Measurements from ENCODE around the gene THSD4. TPM values are rescaled to one million over a fixed set of nuclear protein-coding genes. Genes with fewer than 3 reads are reported as not detected.
A peak's percentile ranks its signal among the peaks of the same experiment; 100 is the strongest.

The THSD4 gene
- total and polyA plus RNA-seq, 2 of the 8 experiments (the other 6 are each of a cell fraction or from before 2014, with no cell fraction given) = 2.5 to 6.2 TPM

DNA sequence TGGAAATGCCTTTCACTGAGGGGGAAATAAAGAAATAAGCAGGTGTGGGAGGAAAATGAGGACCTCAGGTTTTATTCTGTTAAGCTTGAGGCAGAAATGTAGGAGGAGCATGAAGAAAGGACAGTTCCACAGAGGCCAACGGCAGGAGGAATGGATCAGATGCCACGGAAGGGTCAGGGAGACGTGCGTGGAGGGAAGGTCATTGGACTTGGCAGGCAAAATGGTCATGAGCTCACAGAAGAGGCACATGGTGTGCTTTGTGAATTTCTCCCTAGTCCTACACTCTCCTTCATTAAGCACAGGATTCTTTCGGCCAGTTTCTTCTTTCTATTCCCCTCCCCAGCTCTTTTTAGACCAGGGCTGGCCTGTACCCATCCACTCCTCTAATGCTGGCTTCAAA lies 32.5 kb upstream of the THSD4 start:
- no peak overlapping the region for H3K9ac ChIP-seq (replicated peaks in 1 of 4; ENCODE audit: extremely low read depth in 1 of 4, low read depth in 3 of 4, low read length in 3 of 4)
- no peak for DNase-seq (ENCODE audit: low read depth in 1 of 2, low spot score in 2 of 2)
- H3K23me2 ChIP-seq (ENCODE audit: low read depth, low read length) = no peaks in the 10 kb centered on the region
- H3K4me1 ChIP-seq (replicated peaks in 1 of 4; ENCODE audit: control insufficient read depth in 3 of 4, insufficient read depth in 4 of 4, low read length in 3 of 4) = peaks cover 5 to 15% (median 7%) of the 10 kb centered on the region in 4 experiments; a peak in 4 of 7 replicates
- H3K79me1 ChIP-seq (ENCODE audit: low read depth, low read length) = no peaks in the 10 kb centered on the region; the same call in 1 of the 2 replicates
- no peak overlapping the region for H3K4me3 ChIP-seq (ENCODE audit: extremely low read depth in 1 of 4, insufficient read depth in 2 of 4, low read depth in 3 of 4, low read length in 4 of 4)
- H3K4me2 ChIP-seq (ENCODE audit: insufficient read depth in 1 of 2, low read depth in 2 of 2, low read length in 2 of 2) = no peak overlapping the region
- WGBS, 2 experiments (ENCODE audit: extremely low coverage in 1 of 2, insufficient coverage in 1 of 2, insufficient read length in 1 of 2, insufficient replicate concordance in 2 of 2, low coverage in 1 of 2, low lambda C conversion rate in 2 of 2, missing lambda C conversion rate in 1 of 2) = 84% methylated on average over 5 of the region's 5 CpGs; no CpG with 5 or more reads in 1 of the 2 experiments
- no peaks in the 10 kb centered on the region for H3K36me3 ChIP-seq (ENCODE audit: control insufficient read depth in 2 of 4, insufficient read depth in 4 of 4, low read length in 3 of 4)
- no peak overlapping the region for H3K56ac ChIP-seq (replicated peaks; ENCODE audit: insufficient read length, low read depth, low read length)
- H4K5ac ChIP-seq (ENCODE audit: insufficient read length, low read depth, low read length) = no peak overlapping the region
- H2AK5ac ChIP-seq (ENCODE audit: low read depth, low read length) = 0 out of 2 replicates have a peak overlapping the region, but pooled peaks have one; percentile 42
- peaks cover 0 to 40% (median 25%) of the 10 kb centered on the region in 4 experiments; a peak in 6 of 7 replicates for H3K27me3 ChIP-seq (replicated peaks in 1 of 4; ENCODE audit: control insufficient read depth in 3 of 4, extremely low read depth in 1 of 4, insufficient read depth in 3 of 4, low read length in 3 of 4)
- no peak for FAIRE-seq
- no peak overlapping the region for H3K18ac ChIP-seq (ENCODE audit: extremely low read depth, low read length)
- no peaks in the 10 kb centered on the region for H3K79me2 ChIP-seq (ENCODE audit: control insufficient read depth in 1 of 2, insufficient read depth in 2 of 2, low read length in 2 of 2)
- ChIA-PET POLR2A (ENCODE audit: partially characterized antibody) (no interaction called here), CTCF (ENCODE audit: partially characterized antibody) (interaction anchor here (0.7 to 1.4 kb wide), 3 partner anchors 16 to 71 kb away, joined by 3 to 5 read pairs (median 3); no protein-coding TSS in a partner anchor)
- H3K14ac ChIP-seq (ENCODE audit: insufficient read length) = no peak overlapping the region
- no peak overlapping the region for H2AFZ ChIP-seq (ENCODE audit: low read length)
- H3K4ac ChIP-seq (replicated peaks; ENCODE audit: insufficient read length, low read depth, low read length) = no peak overlapping the region
- H3K27ac ChIP-seq (ENCODE audit: low read depth, low read length) = no peak overlapping the region
- no peak overlapping the region for H2BK120ac ChIP-seq (replicated peaks; ENCODE audit: low read depth, low read length)
- no peak overlapping the region for H4K91ac ChIP-seq (replicated peaks; ENCODE audit: insufficient read length, low read length)
- no peak overlapping the region for H2BK20ac ChIP-seq (ENCODE audit: low read length)
- H3K9me3 ChIP-seq (ENCODE audit: insufficient read depth in 2 of 2, low read depth in 1 of 2, low read length in 1 of 2) = no peaks in the 10 kb centered on the region
- no peak overlapping the region for H4K8ac ChIP-seq (ENCODE audit: extremely low read depth, insufficient read depth, low read length)
- no peak overlapping the region for H2BK5ac ChIP-seq (ENCODE audit: low read depth, low read length)
- H3K23ac ChIP-seq (ENCODE audit: insufficient read length) = no peak overlapping the region
- H2BK15ac ChIP-seq (ENCODE audit: low read length) = no peak overlapping the region
- H4K20me1 ChIP-seq (replicated peaks in 1 of 2; ENCODE audit: control insufficient read depth in 1 of 2, insufficient read depth in 2 of 2, low read length in 2 of 2) = peaks cover 0 to 2% of the 10 kb centered on the region in 2 experiments
- H2BK12ac ChIP-seq (ENCODE audit: low read depth, low read length) = no peak overlapping the region
- TF ChIP-seq, protein P1, sequence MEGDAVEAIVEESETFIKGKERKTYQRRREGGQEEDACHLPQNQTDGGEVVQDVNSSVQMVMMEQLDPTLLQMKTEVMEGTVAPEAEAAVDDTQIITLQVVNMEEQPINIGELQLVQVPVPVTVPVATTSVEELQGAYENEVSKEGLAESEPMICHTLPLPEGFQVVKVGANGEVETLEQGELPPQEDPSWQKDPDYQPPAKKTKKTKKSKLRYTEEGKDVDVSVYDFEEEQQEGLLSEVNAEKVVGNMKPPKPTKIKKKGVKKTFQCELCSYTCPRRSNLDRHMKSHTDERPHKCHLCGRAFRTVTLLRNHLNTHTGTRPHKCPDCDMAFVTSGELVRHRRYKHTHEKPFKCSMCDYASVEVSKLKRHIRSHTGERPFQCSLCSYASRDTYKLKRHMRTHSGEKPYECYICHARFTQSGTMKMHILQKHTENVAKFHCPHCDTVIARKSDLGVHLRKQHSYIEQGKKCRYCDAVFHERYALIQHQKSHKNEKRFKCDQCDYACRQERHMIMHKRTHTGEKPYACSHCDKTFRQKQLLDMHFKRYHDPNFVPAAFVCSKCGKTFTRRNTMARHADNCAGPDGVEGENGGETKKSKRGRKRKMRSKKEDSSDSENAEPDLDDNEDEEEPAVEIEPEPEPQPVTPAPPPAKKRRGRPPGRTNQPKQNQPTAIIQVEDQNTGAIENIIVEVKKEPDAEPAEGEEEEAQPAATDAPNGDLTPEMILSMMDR (IDR thresholded peaks at IDR 0.05; ENCODE audit: control extremely low read depth in 1 of 3, insufficient read depth in 1 of 3, low read depth in 1 of 3, low read length in 3 of 3) = no peak
- TF ChIP-seq GTF2F1 (IDR thresholded peaks at IDR 0.05; ENCODE audit: borderline replicate concordance, low read depth, low read length) = no peak
- no peak for TF ChIP-seq SIRT6 (IDR thresholded peaks at IDR 0.05; ENCODE audit: low read length)
- no peak for TF ChIP-seq EP300 (IDR thresholded peaks at IDR 0.05; ENCODE audit: borderline replicate concordance in 1 of 2, low read depth in 2 of 2, low read length in 2 of 2)
- no peak for TF ChIP-seq RXRA (IDR thresholded peaks at IDR 0.05; ENCODE audit: insufficient read depth, low read depth, low read length)
- no peak for TF ChIP-seq SIN3A (conservative IDR thresholded peaks at IDR 0.05 in 1 of 2, IDR thresholded peaks at IDR 0.05 in 1 of 2; ENCODE audit: low read depth in 1 of 2, low read length in 2 of 2)
- no peak for TF ChIP-seq ASH2L (IDR thresholded peaks at IDR 0.05; ENCODE audit: low read length)
- no peak for TF ChIP-seq TAF1 (IDR thresholded peaks at IDR 0.05; ENCODE audit: low read depth, low read length)
- TF ChIP-seq SP4 (IDR thresholded peaks at IDR 0.05; ENCODE audit: low read length) = no peak
- no peak for TF ChIP-seq JUN (IDR thresholded peaks at IDR 0.05; ENCODE audit: low read depth, low read length)
- no peak for TF ChIP-seq MAFK (IDR thresholded peaks at IDR 0.05; ENCODE audit: low read depth, low read length)
- no peak for TF ChIP-seq BRCA1 (IDR thresholded peaks at IDR 0.05; ENCODE audit: low read depth, low read length)

Data from H1 (cell line).